ENCODE measurements around the gene ANLN.

Gene ANLN

GRCh38 chr7:36396150-36396549, 6.5 kb downstream of the ANLN start:
- Histone ChIP-seq H3K9me3 (ENCODE audit: insufficient read depth, low read length) (no peaks in the 10 kb centered on the region), H3K27me3 (ENCODE audit: low read length) (no peaks in the 10 kb centered on the region), H3K27ac (ENCODE audit: low read depth, low read length) (no peak overlapping the region), H3K36me3 (ENCODE audit: low read length) (peaks cover 62% of the 10 kb centered on the region), H3F3A (ENCODE audit: insufficient read depth) (peaks cover 8% of the 10 kb centered on the region), H4K20me1 (ENCODE audit: low read depth, low read length) (peaks cover 5% of the 10 kb centered on the region), H3K4me2 (ENCODE audit: low read depth, low read length, poor library complexity, severe bottlenecking) (no peak overlapping the region), H3K4me3 (ENCODE audit: insufficient read depth, low read length, poor library complexity, severe bottlenecking) (no peak overlapping the region), H3K79me2 (ENCODE audit: insufficient read depth, low read length) (peaks cover 84% of the 10 kb centered on the region), H3K9me2 (replicated peaks; ENCODE audit: insufficient read depth, low read length) (no peaks in the 10 kb centered on the region), H2AFZ (ENCODE audit: low read depth, low read length, severe bottlenecking) (no peak overlapping the region), H3K9ac (ENCODE audit: low read length) (no peak overlapping the region)
- TF ChIP-seq EZH2phosphoT487 (conservative IDR thresholded peaks at IDR 0.05; ENCODE audit: low read length) (no peak), CTCF (IDR thresholded peaks at IDR 0.05; ENCODE audit: insufficient read depth, low read length, poor library complexity, severe bottlenecking) (no peak)

GRCh38 chr7:36400036-36400435, 10.4 kb downstream of the ANLN start:
- Histone ChIP-seq H3K36me3 (ENCODE audit: low read length) (peaks cover 52% of the 10 kb centered on the region), H3K9me3 (ENCODE audit: insufficient read depth, low read length) (no peaks in the 10 kb centered on the region), H3K79me2 (ENCODE audit: insufficient read depth, low read length) (peaks cover 55% of the 10 kb centered on the region), H3K27ac (ENCODE audit: low read depth, low read length) (no peak overlapping the region), H3K9ac (ENCODE audit: low read length) (no peak overlapping the region), H2AFZ (ENCODE audit: low read depth, low read length, severe bottlenecking) (no peak overlapping the region), H4K20me1 (ENCODE audit: low read depth, low read length) (no peaks in the 10 kb centered on the region), H3K4me3 (ENCODE audit: insufficient read depth, low read length, poor library complexity, severe bottlenecking) (no peak overlapping the region), H3F3A (ENCODE audit: insufficient read depth) (no peaks in the 10 kb centered on the region; the same call in 1 of the 2 replicates), H3K4me2 (ENCODE audit: low read depth, low read length, poor library complexity, severe bottlenecking) (no peak overlapping the region), H3K9me2 (replicated peaks; ENCODE audit: insufficient read depth, low read length) (no peaks in the 10 kb centered on the region), H3K27me3 (ENCODE audit: low read length) (no peaks in the 10 kb centered on the region)
- no peak for TF ChIP-seq EZH2phosphoT487 (conservative IDR thresholded peaks at IDR 0.05; ENCODE audit: low read length)
- no peak for TF ChIP-seq CTCF (IDR thresholded peaks at IDR 0.05; ENCODE audit: insufficient read depth, low read length, poor library complexity, severe bottlenecking)

- peaks cover 55% of the 10 kb centered on the region for H3K79me2 ChIP-seq (ENCODE audit: insufficient read depth, low read length)
- no peaks in the 10 kb centered on the region for H4K20me1 ChIP-seq (ENCODE audit: low read depth, low read length)
- H3K36me3 ChIP-seq (ENCODE audit: low read length), result peaks cover 52% of the 10 kb centered on the region
- H3F3A ChIP-seq (ENCODE audit: insufficient read depth), result peaks cover 4% of the 10 kb centered on the region
- H3K27me3 ChIP-seq (ENCODE audit: low read length), result no peaks in the 10 kb centered on the region
- no peak overlapping the region for H2AFZ ChIP-seq (ENCODE audit: low read depth, low read length, severe bottlenecking)
- no peak overlapping the region for H3K4me3 ChIP-seq (ENCODE audit: insufficient read depth, low read length, poor library complexity, severe bottlenecking)
- no peak overlapping the region for H3K27ac ChIP-seq (ENCODE audit: low read depth, low read length)
- no peak overlapping the region for H3K4me2 ChIP-seq (ENCODE audit: low read depth, low read length, poor library complexity, severe bottlenecking)
- H3K9ac ChIP-seq (ENCODE audit: low read length), result no peak overlapping the region
- no peaks in the 10 kb centered on the region for H3K9me2 ChIP-seq (replicated peaks; ENCODE audit: insufficient read depth, low read length)
- TF ChIP-seq CTCF (IDR thresholded peaks at IDR 0.05; ENCODE audit: insufficient read depth, low read length, poor library complexity, severe bottlenecking) (no peak), EZH2phosphoT487 (conservative IDR thresholded peaks at IDR 0.05; ENCODE audit: low read length) (no peak)
- H3K9me3 ChIP-seq (ENCODE audit: insufficient read depth, low read length), result no peaks in the 10 kb centered on the region
These were observed 10.9 kb downstream of the ANLN start for GRCh38 chr7:36400606-36401005.

Measured in SU-DHL-6 (cell line).